LHCN-M2 (cell line): ENCODE results near the gene GJD2. TPM values are rescaled to one million over a fixed set of nuclear protein-coding genes. Genes with fewer than 3 reads are reported as not detected.
A peak's percentile ranks its signal among the peaks of the same experiment; 100 is the strongest.

ENCODE experiments used
- DNase-seq: peaks from one replicate; pipeline ENCODE4 v3.0.0-alpha.2; 2012; ENCODE audit warnings: low read depth
- total RNA-seq: library from RNA; depleted of rRNA; stranded (reverse); fragments of >200 nt; gene quantifications from 2 replicates; pipeline ENCODE4 v1.2.3, GENCODE V29; 2014; rRNA removed

The GJD2 gene
- total RNA-seq, 1 experiment from 2014 or later, result not detected

DNA sequence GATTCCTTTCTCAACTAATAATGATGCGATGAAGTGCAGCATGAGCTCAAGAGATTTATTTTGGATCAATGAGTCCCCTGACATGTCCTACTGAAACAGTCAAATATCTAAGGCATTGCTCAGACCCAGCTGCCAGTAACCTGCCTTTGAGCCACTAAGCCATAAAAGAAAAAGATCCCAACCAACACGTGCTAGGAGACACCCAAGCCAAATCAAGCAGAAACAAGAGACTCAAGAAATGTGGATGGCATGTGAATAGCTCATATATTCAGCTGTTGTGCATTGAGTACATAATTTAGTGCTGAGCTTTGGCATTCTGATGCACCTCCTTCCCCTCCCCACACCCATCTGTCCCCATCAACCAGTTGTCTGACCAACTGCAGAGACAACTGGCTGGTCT lies 29.2 kb downstream of the GJD2 start:
- peak; percentile 99 for DNase-seq

DNA sequence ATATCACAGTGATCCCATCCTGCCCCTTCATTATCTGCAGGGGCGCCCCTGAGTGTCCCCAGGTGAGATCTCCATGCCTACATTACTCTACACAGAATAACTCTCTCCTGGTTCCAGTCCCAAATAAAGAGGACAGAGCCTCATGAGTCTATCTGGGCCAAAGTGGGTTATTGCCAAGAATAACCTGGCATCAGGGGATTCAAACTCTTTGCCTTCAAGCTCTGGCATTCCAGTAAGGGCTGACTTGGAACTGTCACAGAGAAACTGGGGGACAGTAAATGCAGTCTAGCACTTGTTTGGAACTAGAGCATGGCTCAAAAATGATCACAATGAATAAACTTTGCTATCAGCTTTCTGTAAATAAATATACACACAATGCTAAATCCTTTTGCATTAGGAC lies 30.3 kb downstream of the GJD2 start:
- no peak for DNase-seq

DNA sequence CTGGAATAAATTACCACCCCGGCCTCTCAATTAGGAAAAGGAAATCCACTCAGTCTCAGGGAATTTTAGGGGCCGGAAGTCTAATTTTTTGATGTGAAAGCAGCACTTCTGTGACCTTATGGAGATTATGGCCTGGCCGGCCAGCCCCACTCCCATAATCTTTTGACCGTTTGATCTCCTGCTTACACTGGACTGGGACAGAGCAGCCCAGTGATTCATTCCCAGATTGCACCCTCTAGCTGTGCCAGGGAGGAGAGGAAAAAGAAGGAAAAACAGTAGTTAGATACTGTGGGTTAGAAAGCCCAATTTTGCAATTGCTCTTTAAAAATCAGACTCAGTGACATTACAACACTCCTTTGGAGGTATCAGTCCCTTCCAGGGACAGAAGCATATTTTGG lies 32.4 kb downstream of the GJD2 start:
- peak; percentile 87 for DNase-seq

DNA sequence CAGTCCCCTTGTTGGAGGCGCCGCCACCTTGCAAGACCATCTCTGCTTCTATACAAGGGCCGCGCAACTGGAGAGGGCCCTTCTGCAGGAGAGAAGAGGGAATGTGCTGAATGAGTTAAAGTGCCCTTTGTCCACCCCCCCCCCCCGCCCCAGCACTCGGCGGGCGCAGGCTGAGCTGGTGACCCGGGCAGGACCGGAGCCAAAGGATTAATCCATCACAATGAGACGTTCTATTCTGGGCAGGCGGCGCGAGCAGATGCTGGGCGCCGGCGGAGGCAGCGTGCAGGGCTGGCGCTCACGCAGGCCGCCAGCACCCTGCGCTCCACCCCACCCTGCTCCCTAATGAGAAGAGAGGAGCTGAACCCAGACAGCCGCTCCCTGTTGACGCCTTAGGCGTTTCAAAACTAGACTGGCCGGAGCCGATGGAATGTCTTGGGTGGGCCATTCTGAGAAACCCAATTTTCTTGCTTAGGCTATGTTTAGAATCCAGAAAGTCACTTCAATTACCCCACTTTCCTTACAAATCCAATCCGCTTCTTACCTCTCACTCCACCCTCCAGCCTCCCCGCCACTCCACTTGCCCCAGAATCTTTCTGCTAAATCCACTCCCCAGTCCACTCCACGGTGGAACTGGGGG lies 32.9 kb downstream of the GJD2 start:
- peak; percentile 93 for DNase-seq

DNA sequence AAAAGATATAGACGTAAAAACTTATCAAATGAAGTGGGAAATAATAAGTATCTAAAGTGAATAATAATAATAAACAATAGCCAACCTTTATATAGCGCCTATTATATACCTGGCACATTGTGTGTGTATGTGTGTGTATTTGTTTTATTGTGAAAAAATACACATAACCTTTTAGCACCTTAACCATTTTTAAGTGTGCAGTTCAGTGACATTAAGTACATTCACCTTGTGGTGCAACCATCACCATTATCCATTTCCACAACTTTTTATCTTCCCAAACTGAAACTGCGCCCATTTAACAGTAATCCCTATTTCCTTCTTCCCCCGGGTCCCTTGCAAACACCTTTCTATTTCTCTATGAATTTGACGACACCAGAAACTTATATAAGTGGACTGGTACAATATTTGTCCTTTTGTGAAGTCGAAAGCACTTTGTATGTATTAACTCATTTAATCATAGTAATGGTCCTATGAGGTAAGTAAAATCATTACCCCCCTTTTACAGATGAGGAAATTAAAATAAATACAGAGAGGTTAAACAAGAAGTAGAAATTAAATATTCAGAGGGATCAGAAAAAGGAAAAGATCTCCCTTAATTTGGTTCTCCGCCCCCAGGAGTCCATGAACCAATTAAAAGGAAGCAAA lies 33.5 kb downstream of the GJD2 start:
- no peak for DNase-seq

DNA sequence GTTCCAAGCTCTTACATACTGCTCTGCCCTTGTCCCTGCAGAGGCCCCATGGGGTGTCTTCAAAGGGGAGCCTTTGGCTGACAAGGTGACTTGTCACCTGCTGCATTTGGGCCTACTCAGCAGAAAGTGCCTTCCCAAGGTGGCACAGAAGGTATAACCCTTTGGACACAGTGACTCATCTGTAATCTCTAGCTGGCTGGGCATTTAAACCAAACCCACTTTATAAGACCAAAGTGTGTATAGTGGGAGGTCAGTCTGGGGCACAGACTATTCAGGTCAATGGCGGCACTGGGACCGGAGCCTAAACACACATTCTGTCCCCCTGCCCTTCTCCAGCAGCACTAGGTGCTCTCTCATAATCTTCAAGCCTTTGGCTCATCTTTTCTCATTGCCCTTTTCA lies 35.1 kb downstream of the GJD2 start:
- DNase-seq, result no peak

DNA sequence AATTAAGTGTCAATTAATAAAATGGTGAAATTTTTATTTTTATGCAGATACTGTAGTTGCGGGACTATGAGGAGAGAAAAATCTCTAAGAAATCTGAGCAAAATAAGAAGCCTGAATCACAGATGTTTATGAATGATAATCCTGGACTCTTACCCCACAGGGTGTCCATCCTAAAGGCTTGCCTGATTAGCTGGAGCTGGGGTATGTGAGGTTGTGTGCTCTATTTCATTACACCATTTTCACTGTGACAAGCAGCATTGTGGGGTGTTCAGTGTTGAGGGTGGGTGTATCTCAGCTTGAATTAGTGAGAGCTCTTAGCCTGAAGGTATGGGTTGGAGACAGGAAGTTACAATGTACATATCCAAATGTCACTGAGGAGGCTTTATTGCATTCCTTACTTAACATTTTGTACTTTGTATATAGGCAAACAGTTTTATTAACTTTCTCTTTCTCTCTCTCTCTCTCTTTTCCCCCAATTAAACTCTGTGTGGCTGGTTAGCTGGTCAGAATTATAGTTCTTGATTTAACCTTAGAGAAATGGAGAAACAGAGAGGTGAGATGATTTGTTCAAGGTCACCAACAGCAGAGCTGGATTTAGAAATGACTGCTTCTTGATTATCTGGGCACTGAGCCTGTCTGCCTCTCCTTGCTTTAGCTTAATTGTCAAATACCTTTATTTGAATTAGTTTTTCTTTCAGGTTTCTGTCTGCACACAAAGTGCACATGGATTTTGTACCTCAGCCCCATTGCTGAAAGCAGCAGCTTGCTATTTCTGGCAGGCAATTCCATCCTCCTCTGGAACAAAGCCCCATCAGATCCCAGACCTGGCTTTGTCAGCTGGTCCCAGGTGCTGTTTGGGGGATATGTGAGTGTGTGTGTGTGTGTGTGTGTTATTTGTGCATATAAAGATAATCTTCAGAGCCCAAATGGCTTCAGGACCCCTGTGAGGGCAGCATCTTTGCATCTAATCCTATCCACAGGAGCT lies 35.8 kb downstream of the GJD2 start:
- no peak for DNase-seq

DNA sequence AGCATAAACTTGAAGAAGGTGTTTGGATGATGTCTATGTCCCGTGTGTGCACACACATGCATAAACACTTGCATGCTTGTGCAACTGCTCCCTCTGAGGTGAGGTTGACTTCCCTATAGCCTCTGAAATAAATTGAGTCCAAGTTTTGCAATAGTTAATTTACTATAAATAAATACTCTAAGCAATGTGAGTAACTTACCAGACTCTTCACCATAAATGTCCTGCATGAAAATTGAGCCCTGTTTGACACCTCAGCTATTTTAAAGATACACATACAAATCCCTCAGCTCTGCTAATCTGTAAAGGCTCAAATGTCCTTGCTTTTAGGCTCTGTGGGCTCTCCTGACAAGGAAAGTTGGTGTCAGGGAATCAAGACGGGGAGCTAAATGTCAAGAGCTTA lies 37.1 kb downstream of the GJD2 start:
- DNase-seq, result no peak

DNA sequence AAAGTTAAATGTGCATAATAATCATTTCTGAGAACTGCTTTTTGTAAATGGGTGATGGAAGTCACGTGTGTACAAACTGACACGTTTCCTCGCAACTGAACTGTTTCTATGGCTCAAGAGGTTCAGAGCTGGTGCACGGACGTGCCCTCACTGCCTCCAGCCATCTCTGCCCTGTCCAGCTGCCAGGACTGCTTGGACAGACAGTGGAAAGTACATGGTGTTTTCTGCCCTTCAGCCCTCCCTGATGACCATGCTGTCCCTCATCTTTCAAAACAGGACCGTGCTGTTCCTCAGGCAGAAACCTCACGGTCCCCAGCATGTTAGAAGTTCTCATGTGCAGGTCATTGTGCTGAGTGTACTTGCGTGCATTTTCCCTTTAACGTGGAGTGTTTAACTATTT lies 38.7 kb downstream of the GJD2 start:
- no peak for DNase-seq

DNA sequence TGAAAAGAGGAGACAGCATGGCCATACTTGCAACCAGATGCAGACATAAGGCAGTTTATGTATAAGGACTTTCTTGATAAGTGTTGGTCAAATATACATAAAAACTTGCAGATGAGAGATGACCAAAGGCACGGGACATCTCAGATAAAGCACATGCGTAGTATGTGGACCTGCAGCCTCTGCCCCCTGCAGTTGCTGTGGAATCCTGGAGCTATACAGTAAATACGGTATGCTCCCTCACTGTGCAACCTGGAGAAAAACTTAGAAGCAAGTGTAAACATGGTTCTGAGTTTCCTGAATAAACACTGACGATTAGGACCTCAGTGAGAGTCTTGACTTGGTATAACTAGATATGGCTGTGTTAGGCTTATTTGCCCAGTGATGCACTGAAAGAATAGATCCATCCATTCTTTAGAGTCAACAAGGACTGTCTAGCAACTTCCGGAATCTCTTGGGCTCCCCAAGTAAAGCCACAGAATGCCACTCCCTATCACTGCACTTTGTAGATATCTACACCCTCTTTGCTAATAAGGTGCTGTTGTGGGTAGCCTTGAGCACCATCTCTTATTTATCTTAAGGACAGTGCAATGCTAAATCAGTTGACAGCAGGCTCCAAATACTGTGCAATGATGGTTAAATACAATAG lies 40.2 kb downstream of the GJD2 start:
- DNase-seq, result no peak

DNA sequence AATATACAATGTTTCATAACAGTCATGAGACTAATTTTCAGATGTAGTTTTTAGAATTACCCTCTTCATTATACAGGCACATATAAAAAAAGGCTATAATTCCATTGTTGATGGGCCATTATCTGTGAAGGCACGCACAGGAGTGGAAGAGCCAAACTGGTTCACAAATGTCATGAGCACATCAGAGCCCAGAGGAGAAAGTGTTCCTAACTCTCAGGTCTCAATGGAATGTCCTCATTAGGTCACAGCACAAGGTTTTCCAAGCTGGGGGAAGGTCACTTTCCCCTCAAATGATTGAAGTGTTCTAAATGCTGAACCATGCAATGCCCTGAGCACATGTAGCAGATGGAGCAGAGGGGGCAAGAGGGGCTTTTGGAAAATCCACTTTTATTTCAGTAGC lies 41.2 kb downstream of the GJD2 start:
- DNase-seq, result no peak

DNA sequence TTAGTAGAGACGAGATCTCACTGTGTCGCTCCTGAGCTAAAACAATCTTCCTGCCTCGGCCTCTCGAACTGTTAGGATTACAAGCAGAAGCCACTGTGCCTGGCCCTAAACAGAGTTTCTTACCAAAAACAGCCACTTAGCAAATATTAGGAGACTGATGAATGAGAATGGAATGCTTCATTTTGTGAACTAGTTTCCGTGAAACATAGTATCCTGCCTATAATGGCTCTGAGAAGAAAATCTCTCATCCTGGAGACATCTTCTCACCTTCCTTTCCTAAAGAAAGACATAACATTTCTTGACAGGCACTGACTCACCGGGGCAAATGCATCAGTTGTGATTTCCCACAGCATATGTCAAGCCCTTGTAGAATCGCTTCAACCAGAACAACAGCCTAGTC lies 44.9 kb downstream of the GJD2 start:
- peak; percentile 67 for DNase-seq

DNA sequence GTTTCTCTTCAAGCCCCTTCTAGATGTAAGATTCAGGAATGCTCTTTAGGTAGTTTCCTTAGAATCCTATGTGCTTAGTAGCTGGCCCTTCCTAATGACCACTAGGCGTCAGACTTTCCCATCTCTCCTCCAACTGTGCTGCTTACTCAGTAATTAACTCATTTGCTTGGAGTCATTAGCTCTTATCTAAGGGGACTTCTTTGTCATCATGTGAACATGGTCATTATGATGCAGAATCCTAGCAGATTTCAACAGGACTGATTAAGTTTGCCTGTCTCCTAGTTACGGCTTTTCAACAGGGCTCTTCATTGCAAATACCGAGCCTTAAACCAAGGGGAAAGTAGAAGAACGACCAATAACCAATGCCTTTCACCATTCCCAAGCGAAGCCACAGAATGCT lies 46.4 kb downstream of the GJD2 start:
- peak; percentile 64 for DNase-seq

DNA sequence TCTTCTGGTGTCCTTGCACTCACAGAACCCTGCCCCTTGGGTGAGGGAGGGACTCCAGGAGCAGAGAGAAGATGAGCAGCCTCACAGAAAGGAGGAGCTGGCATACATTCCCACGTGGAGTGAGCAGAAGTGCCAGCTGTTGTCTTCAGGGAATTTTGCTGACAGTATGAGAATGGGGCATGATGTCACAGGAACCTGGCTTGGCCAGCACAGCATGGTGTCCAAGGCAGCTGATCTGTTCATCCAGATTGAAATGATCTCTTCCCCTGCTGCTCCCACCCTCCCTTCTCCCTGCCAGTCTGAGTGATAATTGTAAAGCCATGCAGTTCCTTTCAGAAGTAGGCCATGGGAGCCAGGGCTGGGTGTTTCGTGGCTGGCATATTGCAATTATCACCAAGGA lies 53.3 kb downstream of the GJD2 start:
- DNase-seq, result peak; percentile 74

Other genes with a start within 250 kb of the GJD2 start
- gene GOLGA8B, start 171.3 kb downstream of the GJD2 start, total RNA-seq, result 21.3 and 31.9 TPM in 2 replicates
- 634 and 759 TPM in 2 replicates for gene ACTC1, start 40.6 kb upstream of the GJD2 start, total RNA-seq
- 29.7 and 32.4 TPM in 2 replicates for gene AQR, start 214.7 kb upstream of the GJD2 start, total RNA-seq
- 21.6 and 22.9 TPM in 2 replicates for gene ZNF770, start 233.3 kb upstream of the GJD2 start, total RNA-seq